Measurements from ENCODE around the gene ELAC1.

The ELAC1 gene

DNA sequence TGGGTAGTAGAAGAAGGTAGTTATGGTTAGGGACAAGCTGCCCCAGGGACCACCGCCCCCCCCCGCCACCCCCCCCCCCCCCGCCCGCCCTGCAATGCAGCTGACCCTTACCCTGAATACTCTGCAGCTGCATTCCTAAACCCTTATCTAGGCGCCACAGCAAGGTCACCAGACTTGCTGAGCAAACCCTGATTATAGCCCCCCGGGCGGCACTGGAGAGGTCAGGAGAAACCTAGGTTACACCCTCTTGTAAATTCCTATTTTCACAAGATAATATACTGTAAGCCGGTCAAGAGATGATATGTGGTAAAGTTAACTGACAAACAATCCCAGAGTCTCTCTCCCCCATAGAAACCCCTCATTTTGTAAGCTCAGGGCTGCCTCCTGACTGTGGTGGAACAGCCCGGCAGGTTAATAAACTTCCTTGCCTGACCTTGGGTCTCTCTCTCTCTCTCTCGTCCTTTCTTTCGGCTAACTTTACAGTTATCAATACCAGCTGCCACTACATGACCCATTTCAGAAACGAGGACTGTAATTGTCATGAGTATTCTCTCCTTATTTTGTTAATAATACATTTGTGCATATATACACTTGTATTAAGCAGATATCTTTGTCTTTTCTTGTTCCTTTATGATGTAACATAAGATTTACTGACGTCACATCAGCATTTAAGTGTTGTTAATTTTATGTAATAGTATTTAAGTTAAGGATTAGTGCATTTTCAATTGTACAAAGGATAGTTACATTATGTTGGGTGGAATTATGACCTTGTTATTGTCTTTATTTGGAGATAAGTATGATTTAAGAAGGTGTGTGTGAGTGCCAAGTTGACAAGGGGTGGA is 39.3 kb downstream of the ELAC1 start:
- TF ChIP-seq ZFX (IDR thresholded peaks at IDR 0.05), result no peak
- TF ChIP-seq, protein P1, sequence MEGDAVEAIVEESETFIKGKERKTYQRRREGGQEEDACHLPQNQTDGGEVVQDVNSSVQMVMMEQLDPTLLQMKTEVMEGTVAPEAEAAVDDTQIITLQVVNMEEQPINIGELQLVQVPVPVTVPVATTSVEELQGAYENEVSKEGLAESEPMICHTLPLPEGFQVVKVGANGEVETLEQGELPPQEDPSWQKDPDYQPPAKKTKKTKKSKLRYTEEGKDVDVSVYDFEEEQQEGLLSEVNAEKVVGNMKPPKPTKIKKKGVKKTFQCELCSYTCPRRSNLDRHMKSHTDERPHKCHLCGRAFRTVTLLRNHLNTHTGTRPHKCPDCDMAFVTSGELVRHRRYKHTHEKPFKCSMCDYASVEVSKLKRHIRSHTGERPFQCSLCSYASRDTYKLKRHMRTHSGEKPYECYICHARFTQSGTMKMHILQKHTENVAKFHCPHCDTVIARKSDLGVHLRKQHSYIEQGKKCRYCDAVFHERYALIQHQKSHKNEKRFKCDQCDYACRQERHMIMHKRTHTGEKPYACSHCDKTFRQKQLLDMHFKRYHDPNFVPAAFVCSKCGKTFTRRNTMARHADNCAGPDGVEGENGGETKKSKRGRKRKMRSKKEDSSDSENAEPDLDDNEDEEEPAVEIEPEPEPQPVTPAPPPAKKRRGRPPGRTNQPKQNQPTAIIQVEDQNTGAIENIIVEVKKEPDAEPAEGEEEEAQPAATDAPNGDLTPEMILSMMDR (conservative IDR thresholded peaks at IDR 0.05), result no peak
- H3K27ac ChIP-seq, result no peak overlapping the region

DNA sequence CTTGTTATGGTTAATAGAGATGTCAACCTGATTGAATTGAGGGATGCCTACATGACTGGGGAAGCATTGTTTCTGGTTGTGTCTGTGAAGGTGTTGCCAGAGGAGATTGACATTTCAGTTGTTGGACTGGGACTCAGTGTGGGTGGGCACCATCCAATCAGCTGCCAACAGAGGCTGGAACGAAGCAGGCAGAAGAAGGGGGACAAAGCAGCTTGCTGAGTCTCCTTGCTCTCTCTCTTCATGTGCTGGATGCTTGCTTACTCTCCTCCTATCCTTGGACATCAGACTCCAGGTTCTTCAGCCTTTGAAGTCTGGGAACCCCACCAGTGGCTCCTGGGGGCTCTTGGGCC is 39.9 kb downstream of the ELAC1 start:
- TF ChIP-seq, protein P1 (conservative IDR thresholded peaks at IDR 0.05), result no peak
- TF ChIP-seq ZFX (IDR thresholded peaks at IDR 0.05), result no peak
- no peak overlapping the region for H3K27ac ChIP-seq

DNA sequence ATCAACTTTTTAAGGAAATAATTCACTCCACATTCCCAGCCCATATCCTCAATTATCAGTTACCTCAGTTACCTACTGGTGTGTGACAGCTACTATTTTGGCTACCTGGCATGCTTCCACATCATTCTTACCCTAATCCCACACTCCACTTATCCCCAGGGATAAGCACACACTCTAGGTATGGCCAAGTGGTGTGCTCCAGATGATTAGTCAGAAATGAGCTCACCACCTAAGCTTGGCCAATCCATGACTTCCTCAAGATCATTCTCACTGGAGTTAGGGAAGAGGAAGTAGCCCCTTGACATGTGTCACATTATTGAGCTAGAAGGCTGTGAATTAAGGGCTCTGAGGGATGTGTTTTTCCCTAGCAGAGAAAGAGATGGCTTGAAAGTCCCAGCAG is 41.2 kb downstream of the ELAC1 start:
- no peak for TF ChIP-seq ZFX (IDR thresholded peaks at IDR 0.05)
- TF ChIP-seq, protein P1 (conservative IDR thresholded peaks at IDR 0.05), result no peak
- no peak overlapping the region for H3K27ac ChIP-seq

DNA sequence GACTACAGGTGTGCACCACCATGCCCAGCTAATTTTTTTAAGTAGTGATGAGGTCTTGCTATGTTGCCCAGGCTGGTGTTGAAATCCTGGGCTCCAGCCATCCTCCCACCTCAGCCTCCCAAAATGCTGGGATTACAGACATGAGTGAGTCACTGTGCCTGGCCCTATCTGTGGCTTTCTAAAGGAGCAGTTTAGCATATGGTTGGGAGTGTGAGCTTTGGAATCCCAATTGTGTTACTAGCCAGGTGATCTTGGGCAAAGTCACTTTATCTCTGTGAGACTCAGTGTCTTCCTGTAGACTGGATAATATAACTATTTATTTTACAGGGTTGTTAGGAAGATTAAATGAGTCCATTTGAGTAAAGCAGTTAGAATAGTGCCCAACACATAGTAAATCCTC is 42.4 kb downstream of the ELAC1 start:
- no peak overlapping the region for H3K27ac ChIP-seq
- TF ChIP-seq, protein P1 (conservative IDR thresholded peaks at IDR 0.05), result no peak
- TF ChIP-seq ZFX (IDR thresholded peaks at IDR 0.05), result no peak

DNA sequence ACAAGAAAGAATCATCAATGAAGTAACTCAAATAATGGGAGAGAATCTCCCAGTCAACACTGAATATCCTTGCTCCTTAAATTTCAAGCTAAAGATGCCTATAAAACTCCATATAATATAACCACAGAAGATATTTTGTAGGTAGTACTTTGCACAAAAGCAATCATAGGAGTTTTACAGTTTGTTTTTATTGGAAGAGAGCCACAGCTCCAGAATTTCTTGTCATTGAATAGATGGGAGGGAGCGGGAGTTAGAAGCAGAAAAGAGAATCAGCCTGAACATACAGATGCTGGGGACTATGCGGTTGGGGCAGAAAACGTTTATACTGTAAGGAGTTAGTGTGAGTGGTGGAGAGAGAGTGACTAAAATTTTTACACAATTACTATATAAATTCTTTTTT is 43.9 kb downstream of the ELAC1 start:
- TF ChIP-seq, protein P1 (conservative IDR thresholded peaks at IDR 0.05), result no peak
- no peak for TF ChIP-seq ZFX (IDR thresholded peaks at IDR 0.05)
- no peak overlapping the region for H3K27ac ChIP-seq

DNA sequence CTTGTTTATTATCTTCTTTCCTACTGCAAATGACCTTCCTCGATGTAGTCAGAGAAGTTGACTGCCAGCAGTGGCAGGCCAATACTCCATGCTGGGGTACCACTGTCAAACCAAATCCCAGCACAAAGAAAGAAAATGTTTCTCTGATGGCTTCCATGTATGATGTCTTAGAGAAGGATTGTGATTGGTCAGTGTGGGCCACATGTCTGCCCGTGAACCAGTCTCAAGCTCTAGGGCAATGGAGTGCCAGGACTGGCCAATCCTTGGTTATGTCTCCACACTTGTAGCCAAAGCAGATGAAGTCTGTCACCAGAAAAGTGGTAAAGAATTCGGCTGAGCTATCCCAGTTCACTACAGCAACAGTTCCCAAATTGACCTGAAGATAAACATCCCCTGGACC is 44.6 kb downstream of the ELAC1 start:
- H3K27ac ChIP-seq, result no peak overlapping the region
- TF ChIP-seq, protein P1 (conservative IDR thresholded peaks at IDR 0.05), result no peak
- no peak for TF ChIP-seq ZFX (IDR thresholded peaks at IDR 0.05)

DNA sequence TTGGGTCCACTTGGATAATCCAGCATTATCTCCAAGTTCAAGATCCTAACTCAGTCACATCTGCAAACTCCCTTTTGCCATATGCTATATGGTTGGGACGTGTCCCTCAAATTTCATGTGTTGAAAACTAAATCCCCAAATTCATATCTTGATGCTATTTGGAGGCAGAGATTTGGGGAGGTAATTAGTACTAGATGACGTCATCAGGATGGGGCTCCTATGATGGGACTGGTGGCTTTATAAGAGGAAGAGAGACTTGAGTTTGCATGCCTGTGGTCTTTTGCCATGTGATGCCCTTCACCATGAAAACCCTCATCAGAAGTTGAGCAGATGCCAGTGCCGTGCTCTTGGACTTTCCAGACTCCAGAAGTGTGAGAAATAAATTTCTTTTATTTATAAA is 45.4 kb downstream of the ELAC1 start:
- no peak for TF ChIP-seq ZFX (IDR thresholded peaks at IDR 0.05)
- TF ChIP-seq, protein P1 (conservative IDR thresholded peaks at IDR 0.05), result no peak

More for the DNA sequence above, 45.4 kb downstream of the ELAC1 start:
- no peak overlapping the region for H3K27ac ChIP-seq

Measured in C4-2B (cell line).